ENCODE measurements around the gene COPS6.

The COPS6 gene

GRCh38 chr7:100107125-100107737 is 18.5 kb downstream of the COPS6 start:
- Histone ChIP-seq H3K4me3 (ENCODE audit: low read length) (no peak overlapping the region), H3K4me2 (ENCODE audit: low read depth, low read length) (no peak overlapping the region), H2AFZ (ENCODE audit: low read length) (no peak overlapping the region), H3K9ac (ENCODE audit: low read length) (no peak overlapping the region), H3K9me2 (replicated peaks; ENCODE audit: insufficient read depth, low read length) (no peaks in the 10 kb centered on the region), H3K9me3 (replicated peaks; ENCODE audit: insufficient read depth, low read length) (no peaks in the 10 kb centered on the region), H3K4me1 (ENCODE audit: low read length) (peaks cover 5% of the 10 kb centered on the region; the same call in 1 of the 2 replicates), H3K36me3 (replicated peaks; ENCODE audit: insufficient read depth, low read length) (no peaks in the 10 kb centered on the region), H3K27me3 (replicated peaks; ENCODE audit: insufficient read depth, low read length) (no peaks in the 10 kb centered on the region), H3K27ac (ENCODE audit: low read length) (no peak overlapping the region), H4K20me1 (ENCODE audit: insufficient read depth, low read length) (no peaks in the 10 kb centered on the region), H3K79me2 (ENCODE audit: low read length) (peaks cover 4% of the 10 kb centered on the region), H3F3A (ENCODE audit: insufficient read depth, low read length) (no peaks in the 10 kb centered on the region)
- no peak for DNase-seq
- TF ChIP-seq, protein P1, sequence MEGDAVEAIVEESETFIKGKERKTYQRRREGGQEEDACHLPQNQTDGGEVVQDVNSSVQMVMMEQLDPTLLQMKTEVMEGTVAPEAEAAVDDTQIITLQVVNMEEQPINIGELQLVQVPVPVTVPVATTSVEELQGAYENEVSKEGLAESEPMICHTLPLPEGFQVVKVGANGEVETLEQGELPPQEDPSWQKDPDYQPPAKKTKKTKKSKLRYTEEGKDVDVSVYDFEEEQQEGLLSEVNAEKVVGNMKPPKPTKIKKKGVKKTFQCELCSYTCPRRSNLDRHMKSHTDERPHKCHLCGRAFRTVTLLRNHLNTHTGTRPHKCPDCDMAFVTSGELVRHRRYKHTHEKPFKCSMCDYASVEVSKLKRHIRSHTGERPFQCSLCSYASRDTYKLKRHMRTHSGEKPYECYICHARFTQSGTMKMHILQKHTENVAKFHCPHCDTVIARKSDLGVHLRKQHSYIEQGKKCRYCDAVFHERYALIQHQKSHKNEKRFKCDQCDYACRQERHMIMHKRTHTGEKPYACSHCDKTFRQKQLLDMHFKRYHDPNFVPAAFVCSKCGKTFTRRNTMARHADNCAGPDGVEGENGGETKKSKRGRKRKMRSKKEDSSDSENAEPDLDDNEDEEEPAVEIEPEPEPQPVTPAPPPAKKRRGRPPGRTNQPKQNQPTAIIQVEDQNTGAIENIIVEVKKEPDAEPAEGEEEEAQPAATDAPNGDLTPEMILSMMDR (IDR thresholded peaks at IDR 0.05; ENCODE audit: low read length): no peak
- TF ChIP-seq EZH2phosphoT487 (IDR thresholded peaks at IDR 0.05; ENCODE audit: low read length) (no peak), EZH2 (optimal IDR thresholded peaks at IDR 0.05; ENCODE audit: low read depth, low read length) (no peak)

DNA sequence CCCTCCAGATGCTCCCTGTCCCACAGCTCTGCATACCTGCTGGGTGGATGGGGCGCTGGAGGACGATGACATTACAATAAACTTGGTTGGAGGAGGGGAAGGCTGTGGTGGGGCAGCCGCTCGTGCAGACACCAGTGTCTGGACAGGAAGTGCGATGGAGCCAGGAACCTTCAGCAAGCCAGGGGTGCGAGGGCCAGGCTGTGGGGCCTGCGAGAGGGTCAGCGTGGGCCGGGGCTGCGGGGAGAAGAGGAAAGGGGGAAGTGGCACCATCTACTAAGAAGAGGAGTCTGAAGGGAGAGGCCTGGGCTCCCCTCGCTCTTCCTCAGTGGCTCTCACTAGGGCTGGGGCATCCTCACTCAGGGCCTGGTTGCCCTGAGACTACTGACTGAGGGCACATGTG is 19.1 kb downstream of the COPS6 start:
- H3K9me2 ChIP-seq (replicated peaks; ENCODE audit: insufficient read depth, low read length): no peaks in the 10 kb centered on the region
- no peak overlapping the region for H3K4me3 ChIP-seq (ENCODE audit: low read length)
- H3K4me1 ChIP-seq (ENCODE audit: low read length): no peaks in the 10 kb centered on the region
- DNase-seq: no peak
- no peaks in the 10 kb centered on the region for H3K27me3 ChIP-seq (replicated peaks; ENCODE audit: insufficient read depth, low read length)
- no peaks in the 10 kb centered on the region for H4K20me1 ChIP-seq (ENCODE audit: insufficient read depth, low read length)
- TF ChIP-seq, protein P1 (IDR thresholded peaks at IDR 0.05; ENCODE audit: low read length): no peak
- TF ChIP-seq EZH2phosphoT487 (IDR thresholded peaks at IDR 0.05; ENCODE audit: low read length): no peak
- no peak for TF ChIP-seq EZH2 (optimal IDR thresholded peaks at IDR 0.05; ENCODE audit: low read depth, low read length)
- H3K9ac ChIP-seq (ENCODE audit: low read length): no peak overlapping the region
- H2AFZ ChIP-seq (ENCODE audit: low read length): no peak overlapping the region
- H3K36me3 ChIP-seq (replicated peaks; ENCODE audit: insufficient read depth, low read length): no peaks in the 10 kb centered on the region
- no peak overlapping the region for H3K27ac ChIP-seq (ENCODE audit: low read length)
- H3F3A ChIP-seq (ENCODE audit: insufficient read depth, low read length): no peaks in the 10 kb centered on the region
- H3K9me3 ChIP-seq (replicated peaks; ENCODE audit: insufficient read depth, low read length): no peaks in the 10 kb centered on the region
- no peaks in the 10 kb centered on the region for H3K79me2 ChIP-seq (ENCODE audit: low read length)
- no peak overlapping the region for H3K4me2 ChIP-seq (ENCODE audit: low read depth, low read length)

- Histone ChIP-seq H3K27me3 (replicated peaks; ENCODE audit: insufficient read depth, low read length) (no peaks in the 10 kb centered on the region), H3K4me2 (ENCODE audit: low read depth, low read length) (no peak overlapping the region), H3K9me2 (replicated peaks; ENCODE audit: insufficient read depth, low read length) (no peaks in the 10 kb centered on the region), H2AFZ (ENCODE audit: low read length) (no peak overlapping the region), H3K36me3 (replicated peaks; ENCODE audit: insufficient read depth, low read length) (no peaks in the 10 kb centered on the region), H3F3A (ENCODE audit: insufficient read depth, low read length) (no peaks in the 10 kb centered on the region), H3K27ac (ENCODE audit: low read length) (no peak overlapping the region), H3K4me1 (ENCODE audit: low read length) (no peaks in the 10 kb centered on the region), H3K4me3 (ENCODE audit: low read length) (no peak overlapping the region), H3K9ac (ENCODE audit: low read length) (no peak overlapping the region), H3K79me2 (ENCODE audit: low read length) (no peaks in the 10 kb centered on the region), H4K20me1 (ENCODE audit: insufficient read depth, low read length) (no peaks in the 10 kb centered on the region), H3K9me3 (replicated peaks; ENCODE audit: insufficient read depth, low read length) (no peaks in the 10 kb centered on the region)
- DNase-seq: no peak
- no peak for TF ChIP-seq EZH2phosphoT487 (IDR thresholded peaks at IDR 0.05; ENCODE audit: low read length)
- TF ChIP-seq EZH2 (optimal IDR thresholded peaks at IDR 0.05; ENCODE audit: low read depth, low read length): no peak
- TF ChIP-seq, protein P1 (IDR thresholded peaks at IDR 0.05; ENCODE audit: low read length): no peak
These were observed 20.9 kb downstream of the COPS6 start for GRCh38 chr7:100109521-100110163.

All from MM.1S (cell line).